ENCODE measurements around the gene PHTF2. TPM values are rescaled to one million over a fixed set of nuclear protein-coding genes. Genes with fewer than 3 reads are reported as not detected.

PHTF2 gene
- total RNA-seq, 1 experiment from 2014 or later: 26.7 TPM

DNA sequence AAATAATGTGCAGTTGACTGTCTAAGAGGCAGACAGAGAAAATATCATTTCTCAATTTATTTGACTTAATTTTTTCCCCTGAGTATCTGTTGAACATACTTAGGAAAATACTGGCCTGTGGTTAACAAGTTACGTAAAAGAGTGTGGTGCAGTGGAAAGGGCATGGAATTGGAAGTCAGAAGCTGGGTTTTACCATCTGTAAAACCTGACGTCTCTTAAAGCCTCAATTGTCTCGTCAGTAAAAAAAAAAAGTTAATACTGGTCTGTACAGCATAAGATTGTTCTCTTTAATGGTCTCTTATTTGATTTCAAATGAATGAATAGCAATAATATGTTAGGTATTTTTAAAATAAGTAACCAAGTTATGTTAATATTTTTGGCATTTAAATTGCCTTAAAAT lies 67.8 kb downstream of the PHTF2 start:
- no peaks in the 10 kb centered on the region for H3K9me2 ChIP-seq (ENCODE audit: insufficient read depth)
- TF ChIP-seq SP1 (IDR thresholded peaks at IDR 0.05; ENCODE audit: low read depth) (no peak), ZFX (IDR thresholded peaks at IDR 0.05) (no peak), CEBPB (IDR thresholded peaks at IDR 0.05; ENCODE audit: low read depth) (no peak), RAD21 (IDR thresholded peaks at IDR 0.05; ENCODE audit: low read depth) (no peak), POLR2A (IDR thresholded peaks at IDR 0.05; ENCODE audit: borderline replicate concordance, extremely low read depth, insufficient read depth, insufficient read length) (no peak), TCF7L2 (IDR thresholded peaks at IDR 0.05; ENCODE audit: borderline replicate concordance, extremely low read depth, insufficient read depth, insufficient read length) (no peak), CBX3 (IDR thresholded peaks at IDR 0.05; ENCODE audit: low read depth) (no peak), SIN3A (IDR thresholded peaks at IDR 0.05; ENCODE audit: low read depth) (no peak), EZH2 (IDR thresholded peaks at IDR 0.05) (no peak), FOSL1 (IDR thresholded peaks at IDR 0.05; ENCODE audit: low read depth) (no peak), YY1 (IDR thresholded peaks at IDR 0.05; ENCODE audit: extremely low read depth, insufficient replicate concordance, low read depth, low read length) (no peak), ZNF274 (IDR thresholded peaks at IDR 0.05; ENCODE audit: low read depth, low read length) (no peak), EZH2phosphoT487 (IDR thresholded peaks at IDR 0.05; ENCODE audit: borderline replicate concordance) (no peak), EGR1 (IDR thresholded peaks at IDR 0.05; ENCODE audit: low read depth) (no peak)
- TF ChIP-seq, protein P1, sequence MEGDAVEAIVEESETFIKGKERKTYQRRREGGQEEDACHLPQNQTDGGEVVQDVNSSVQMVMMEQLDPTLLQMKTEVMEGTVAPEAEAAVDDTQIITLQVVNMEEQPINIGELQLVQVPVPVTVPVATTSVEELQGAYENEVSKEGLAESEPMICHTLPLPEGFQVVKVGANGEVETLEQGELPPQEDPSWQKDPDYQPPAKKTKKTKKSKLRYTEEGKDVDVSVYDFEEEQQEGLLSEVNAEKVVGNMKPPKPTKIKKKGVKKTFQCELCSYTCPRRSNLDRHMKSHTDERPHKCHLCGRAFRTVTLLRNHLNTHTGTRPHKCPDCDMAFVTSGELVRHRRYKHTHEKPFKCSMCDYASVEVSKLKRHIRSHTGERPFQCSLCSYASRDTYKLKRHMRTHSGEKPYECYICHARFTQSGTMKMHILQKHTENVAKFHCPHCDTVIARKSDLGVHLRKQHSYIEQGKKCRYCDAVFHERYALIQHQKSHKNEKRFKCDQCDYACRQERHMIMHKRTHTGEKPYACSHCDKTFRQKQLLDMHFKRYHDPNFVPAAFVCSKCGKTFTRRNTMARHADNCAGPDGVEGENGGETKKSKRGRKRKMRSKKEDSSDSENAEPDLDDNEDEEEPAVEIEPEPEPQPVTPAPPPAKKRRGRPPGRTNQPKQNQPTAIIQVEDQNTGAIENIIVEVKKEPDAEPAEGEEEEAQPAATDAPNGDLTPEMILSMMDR (IDR thresholded peaks at IDR 0.05 in 2 of 3, conservative IDR thresholded peaks at IDR 0.05 in 1 of 3; ENCODE audit: borderline replicate concordance in 1 of 3, insufficient read depth in 1 of 3, low read depth in 2 of 3, low read length in 2 of 3): no peak
- TF ChIP-seq, protein P2, sequence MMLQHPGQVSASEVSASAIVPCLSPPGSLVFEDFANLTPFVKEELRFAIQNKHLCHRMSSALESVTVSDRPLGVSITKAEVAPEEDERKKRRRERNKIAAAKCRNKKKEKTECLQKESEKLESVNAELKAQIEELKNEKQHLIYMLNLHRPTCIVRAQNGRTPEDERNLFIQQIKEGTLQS (IDR thresholded peaks at IDR 0.05): no peak
- H4K20me1 ChIP-seq (ENCODE audit: insufficient read depth): no peaks in the 10 kb centered on the region
- RAD21 ChIA-PET (ENCODE audit: low non-redundant PET in 1 of 2, low total read pairs in 2 of 2, uncharacterized antibody in 2 of 2, unreplicated experiment in 2 of 2): no interaction called here
- CTCF ChIA-PET: no interaction called here
- H3K9me3 ChIP-seq (ENCODE audit: control insufficient read depth in 1 of 2, insufficient read depth in 1 of 2, low read depth in 1 of 2, low read length in 2 of 2): no peaks in the 10 kb centered on the region
- no peaks in the 10 kb centered on the region for H3K4me1 ChIP-seq (ENCODE audit: control insufficient read depth in 1 of 2, insufficient read depth in 2 of 2, low read length in 2 of 2)
- H3K4me3 ChIP-seq (replicated peaks in 1 of 2; ENCODE audit: low read depth in 1 of 2, low read length in 2 of 2): no peak overlapping the region
- H3K4me2 ChIP-seq (ENCODE audit: low read length): no peak overlapping the region
- intact Hi-C loops (cut with micrococcal nuclease): no loop called here
- POLR2A ChIA-PET: no interaction called here
- DNase-seq (ENCODE audit: low read depth, low spot score): no peak
- H3K27me3 ChIP-seq (ENCODE audit: insufficient read depth, low read length): no peaks in the 10 kb centered on the region
- H3K27ac ChIP-seq (ENCODE audit: low read depth, low read length): no peak overlapping the region
- H3K79me2 ChIP-seq (ENCODE audit: insufficient read depth, low read length): no peaks in the 10 kb centered on the region
- H2AFZ ChIP-seq (ENCODE audit: low read depth, low read length, poor library complexity, severe bottlenecking): no peak overlapping the region
- BruUV-seq (replicated peaks): no TSS peak
- H3K36me3 ChIP-seq (ENCODE audit: control insufficient read depth in 1 of 2, insufficient read depth in 2 of 2, low read length in 2 of 2): no peaks in the 10 kb centered on the region
- no peak overlapping the region for H3K9ac ChIP-seq (ENCODE audit: low read length)
- ATAC-seq: no peak

All from HCT116 (cell line).